DOHH2 (cell line): ENCODE data around the gene MRPS34.

Experiments used
- H3F3A ChIP-seq: fragments of 200-600 bp; sonication (generic), shearing (Covaris generic); 2 replicates; pipeline ENCODE4 v1.6.0; 2016; ENCODE audit warnings: antibody characterized with exemption, mild to moderate bottlenecking; ENCODE audit not compliant: control insufficient read depth, insufficient read depth
- H3K27ac ChIP-seq: fragments of 200-600 bp; sonication (generic); 2 replicates; pipeline ENCODE4 v1.5.1; 2014; ENCODE audit warnings: low read depth, mild to moderate bottlenecking, low read length, moderate library complexity
- H3K27me3 ChIP-seq: fragments of 200-600 bp; sonication (generic); 2 replicates; pipeline ENCODE4 v1.6.1; 2014; ENCODE audit warnings: mild to moderate bottlenecking, low read length, mixed read lengths; ENCODE audit not compliant: control insufficient read depth
- H3K36me3 ChIP-seq: fragments of 200-600 bp; sonication (generic); 2 replicates; pipeline ENCODE4 v1.6.1; 2014; ENCODE audit warnings: mild to moderate bottlenecking, low read length, moderate library complexity, mixed read lengths; ENCODE audit not compliant: control insufficient read depth
- H3K4me1 ChIP-seq: fragments of 200-600 bp; sonication (generic); 2 replicates; pipeline ENCODE4 v1.6.1; 2014; ENCODE audit warnings: mild to moderate bottlenecking, low read length, mixed read lengths; ENCODE audit not compliant: control insufficient read depth
- H3K4me2 ChIP-seq: fragments of 200-600 bp; sonication (generic); 2 replicates; pipeline ENCODE4 v1.6.0; 2014; ENCODE audit warnings: mild to moderate bottlenecking, low read length, moderate library complexity
- H3K4me3 ChIP-seq: fragments of 200-600 bp; sonication (generic); 2 replicates; pipeline ENCODE4 v1.5.1; 2014; ENCODE audit warnings: mild to moderate bottlenecking, low read length, mixed read lengths
- H3K79me2 ChIP-seq: fragments of 200-600 bp; sonication (generic); 2 replicates; pipeline ENCODE4 v1.6.1; 2014; ENCODE audit warnings: mild to moderate bottlenecking, low read length, mixed read lengths; ENCODE audit not compliant: control insufficient read depth
- H3K9me2 ChIP-seq: fragments of 200-600 bp; sonication (generic); replicated peaks from 2 replicates; pipeline ENCODE4 v1.6.1; 2014; ENCODE audit warnings: mild to moderate bottlenecking, low read length, mixed read lengths; ENCODE audit not compliant: control insufficient read depth
- H3K9me3 ChIP-seq: fragments of 200-600 bp; sonication (generic); 2 replicates; pipeline ENCODE4 v1.6.1; 2014; ENCODE audit warnings: antibody characterized with exemption, low read length, mixed read lengths; ENCODE audit not compliant: control insufficient read depth, insufficient read depth
- H4K20me1 ChIP-seq: fragments of 200-600 bp; sonication (generic); 2 replicates; pipeline ENCODE4 v1.6.0; 2014; ENCODE audit warnings: low read depth, mild to moderate bottlenecking, antibody characterized with exemption, low read length, moderate library complexity; ENCODE audit not compliant: control insufficient read depth, insufficient read depth
- EZH2phosphoT487 ChIP-seq: fragments of 200-600 bp; sonication (generic); IDR thresholded peaks from 2 replicates; pipeline ENCODE4 v1.6.1; 2017; ENCODE audit warnings: borderline replicate concordance, mild to moderate bottlenecking, antibody characterized with exemption, low read length, moderate library complexity, mixed read lengths
- TF ChIP-seq, protein P1 (sequence below): fragments of 200-600 bp; sonication (generic); IDR thresholded peaks from one replicate; pipeline ENCODE4 v1.5.1; 2014; ENCODE audit warnings: antibody characterized with exemption, mild to moderate bottlenecking, low read depth, low read length; ENCODE audit not compliant: poor library complexity, severe bottlenecking

MRPS34 gene

DNA sequence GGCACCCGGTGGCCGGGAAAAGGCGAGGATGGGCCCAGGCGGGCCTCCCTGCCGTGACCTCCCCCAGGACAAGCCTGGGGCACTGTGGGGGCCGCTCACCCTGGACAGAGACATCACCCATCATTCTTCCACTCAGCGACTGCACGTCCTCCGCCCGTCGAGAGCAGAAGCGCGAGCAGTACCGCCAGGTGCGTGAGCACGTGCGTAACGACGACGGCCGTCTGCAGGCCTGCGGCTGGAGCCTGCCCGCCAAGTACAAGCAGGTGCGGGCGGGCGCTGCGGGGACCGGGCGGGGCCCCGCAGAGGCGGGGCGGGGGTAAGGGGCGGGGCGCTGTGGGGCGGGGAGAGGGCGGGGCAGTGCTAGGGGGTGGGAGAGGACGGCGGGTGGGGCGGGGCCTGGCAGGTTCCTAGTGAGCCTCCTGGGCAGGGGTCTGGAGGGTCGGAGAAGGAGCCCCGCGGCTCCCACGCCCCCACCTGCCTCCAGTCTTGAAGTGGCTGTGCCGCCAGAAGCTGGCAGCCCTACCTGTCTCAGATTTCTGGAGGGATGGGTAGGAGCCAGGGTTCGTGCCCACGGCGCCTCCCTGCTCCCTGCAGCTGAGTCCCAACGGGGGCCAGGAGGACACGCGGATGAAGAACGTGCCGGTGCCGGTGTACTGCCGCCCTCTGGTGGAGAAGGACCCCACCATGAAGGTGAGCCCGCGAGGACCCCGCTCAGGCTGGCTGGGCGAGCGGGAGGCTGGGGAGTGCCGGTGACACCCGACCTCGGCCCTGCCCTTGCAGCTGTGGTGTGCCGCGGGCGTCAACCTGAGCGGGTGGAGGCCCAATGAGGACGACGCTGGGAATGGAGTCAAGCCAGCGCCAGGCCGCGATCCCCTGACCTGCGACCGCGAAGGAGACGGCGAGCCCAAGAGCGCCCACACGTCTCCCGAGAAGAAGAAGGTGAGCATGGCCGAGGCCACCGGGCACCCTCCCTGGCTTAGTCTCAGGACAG is 9.1 kb downstream of the MRPS34 start:
- Histone ChIP-seq H3K36me3 (peaks cover 82% of the 10 kb centered on the region), H3K79me2 (no peaks in the 10 kb centered on the region), H3K27ac (no peak overlapping the region), H3K4me1 (no peaks in the 10 kb centered on the region), H3K4me2 (no peak overlapping the region), H3K4me3 (no peak overlapping the region), H3F3A (no peaks in the 10 kb centered on the region; the same call in 1 of the 2 replicates), H3K27me3 (no peaks in the 10 kb centered on the region), H3K9me3 (no peaks in the 10 kb centered on the region), H4K20me1 (no peaks in the 10 kb centered on the region), H3K9me2 (no peaks in the 10 kb centered on the region)
- TF ChIP-seq, protein P1, sequence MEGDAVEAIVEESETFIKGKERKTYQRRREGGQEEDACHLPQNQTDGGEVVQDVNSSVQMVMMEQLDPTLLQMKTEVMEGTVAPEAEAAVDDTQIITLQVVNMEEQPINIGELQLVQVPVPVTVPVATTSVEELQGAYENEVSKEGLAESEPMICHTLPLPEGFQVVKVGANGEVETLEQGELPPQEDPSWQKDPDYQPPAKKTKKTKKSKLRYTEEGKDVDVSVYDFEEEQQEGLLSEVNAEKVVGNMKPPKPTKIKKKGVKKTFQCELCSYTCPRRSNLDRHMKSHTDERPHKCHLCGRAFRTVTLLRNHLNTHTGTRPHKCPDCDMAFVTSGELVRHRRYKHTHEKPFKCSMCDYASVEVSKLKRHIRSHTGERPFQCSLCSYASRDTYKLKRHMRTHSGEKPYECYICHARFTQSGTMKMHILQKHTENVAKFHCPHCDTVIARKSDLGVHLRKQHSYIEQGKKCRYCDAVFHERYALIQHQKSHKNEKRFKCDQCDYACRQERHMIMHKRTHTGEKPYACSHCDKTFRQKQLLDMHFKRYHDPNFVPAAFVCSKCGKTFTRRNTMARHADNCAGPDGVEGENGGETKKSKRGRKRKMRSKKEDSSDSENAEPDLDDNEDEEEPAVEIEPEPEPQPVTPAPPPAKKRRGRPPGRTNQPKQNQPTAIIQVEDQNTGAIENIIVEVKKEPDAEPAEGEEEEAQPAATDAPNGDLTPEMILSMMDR = peak; percentile 12
- TF ChIP-seq EZH2phosphoT487 = no peak

DNA sequence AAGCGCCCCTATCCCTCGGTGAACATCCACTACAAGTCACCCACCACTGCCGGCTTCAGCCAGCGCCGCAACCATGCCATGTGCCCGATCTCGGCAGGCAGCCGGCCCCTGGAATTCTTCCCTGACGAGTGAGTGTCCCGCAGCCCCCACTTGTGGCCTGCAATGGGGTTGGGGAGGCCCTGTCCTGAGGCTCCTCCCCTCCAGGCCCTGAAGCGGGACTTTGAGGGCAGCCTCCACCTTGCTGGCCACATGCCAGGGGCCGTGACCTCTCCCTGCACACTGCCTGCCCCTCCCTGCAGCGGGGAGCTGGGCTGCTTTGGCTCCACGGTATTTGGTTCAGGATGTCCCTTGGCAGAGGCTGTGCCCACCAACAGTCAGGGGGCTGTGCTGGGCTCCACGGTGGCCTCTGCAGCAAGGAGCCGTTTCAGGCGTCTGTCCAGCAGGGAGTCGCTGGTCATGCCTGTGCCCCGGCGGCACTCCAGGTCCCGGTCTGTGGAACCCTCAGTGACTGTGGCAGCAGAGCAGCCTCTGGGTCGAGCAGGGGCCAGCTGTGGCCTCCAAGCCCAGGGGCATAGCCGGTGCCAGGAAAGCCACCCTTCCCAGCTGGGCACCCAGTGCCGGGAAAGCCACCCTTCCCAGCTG is 9.9 kb downstream of the MRPS34 start:
- Histone ChIP-seq H3K27ac (no peak overlapping the region), H3F3A (no peaks in the 10 kb centered on the region), H3K4me1 (no peaks in the 10 kb centered on the region), H3K4me3 (no peak overlapping the region), H3K4me2 (no peak overlapping the region), H3K27me3 (no peaks in the 10 kb centered on the region), H3K36me3 (peaks cover 74% of the 10 kb centered on the region), H3K79me2 (no peaks in the 10 kb centered on the region), H4K20me1 (no peaks in the 10 kb centered on the region), H3K9me2 (no peaks in the 10 kb centered on the region), H3K9me3 (no peaks in the 10 kb centered on the region)
- no peak for TF ChIP-seq EZH2phosphoT487
- TF ChIP-seq, protein P1 = no peak

DNA sequence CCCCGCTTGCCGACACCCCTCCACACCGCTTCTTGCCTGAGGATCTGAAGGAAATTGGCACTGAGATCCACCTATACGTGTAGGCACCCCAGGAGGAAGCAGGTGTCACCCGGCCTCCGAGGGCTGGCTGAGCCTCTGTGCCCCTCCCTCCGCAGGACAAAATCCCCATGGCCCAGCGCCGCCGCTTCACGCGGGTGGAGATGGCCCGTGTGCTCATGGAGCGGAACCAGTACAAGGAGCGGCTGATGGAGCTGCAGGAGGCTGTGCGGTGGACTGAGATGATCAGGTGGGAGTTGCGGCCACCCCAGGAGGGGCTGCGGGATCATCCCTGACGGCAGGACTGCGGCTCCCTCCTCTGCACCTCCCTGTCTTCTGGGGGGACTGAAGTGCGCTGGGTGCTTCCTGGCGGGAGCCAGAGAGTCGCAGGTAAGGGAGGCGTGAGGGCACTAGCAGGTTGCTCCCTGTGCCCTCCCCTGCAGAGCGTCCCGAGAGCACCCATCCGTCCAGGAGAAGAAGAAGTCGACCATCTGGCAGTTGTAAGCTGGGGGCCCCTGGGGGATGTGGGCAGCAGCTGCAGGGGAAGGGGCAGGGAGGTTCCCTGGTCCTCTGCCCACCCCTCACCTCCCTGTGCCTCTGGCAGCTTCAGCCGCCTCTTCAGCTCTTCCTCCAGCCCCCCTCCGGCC is 10.6 kb downstream of the MRPS34 start:
- H3K4me2 ChIP-seq = no peak overlapping the region
- no peaks in the 10 kb centered on the region for H3K9me2 ChIP-seq
- no peaks in the 10 kb centered on the region for H3K4me1 ChIP-seq
- H3F3A ChIP-seq = no peaks in the 10 kb centered on the region
- no peak overlapping the region for H3K4me3 ChIP-seq
- H3K27me3 ChIP-seq = no peaks in the 10 kb centered on the region
- no peak overlapping the region for H3K27ac ChIP-seq
- H3K9me3 ChIP-seq = no peaks in the 10 kb centered on the region
- peaks cover 70% of the 10 kb centered on the region for H3K36me3 ChIP-seq
- no peaks in the 10 kb centered on the region for H4K20me1 ChIP-seq
- TF ChIP-seq EZH2phosphoT487 = no peak
- TF ChIP-seq, protein P1 = no peak
- no peaks in the 10 kb centered on the region for H3K79me2 ChIP-seq
